ENCODE measurements around the gene KNDC1. TPM values are rescaled to one million over a fixed set of nuclear protein-coding genes. Genes with fewer than 3 reads are reported as not detected.
A peak's percentile ranks its signal among the peaks of the same experiment; 100 is the strongest.

The KNDC1 gene
- total RNA-seq, 1 experiment from 2014 or later: 15.7 TPM

GRCh38 chr10:133236401-133237240 is 76.6 kb downstream of the KNDC1 start:
- peak overlapping the region; percentile 61 for H3K18ac ChIP-seq (ENCODE audit: insufficient read length, low read depth, low read length)
- H3K4me3 Mint-ChIP-seq: peak overlapping the region in 1 of 2 experiments; percentile 48; a peak in 2 of 5 replicates
- no CpG with 5 or more reads among the region's 103 CpGs for WGBS (ENCODE audit: extremely low coverage, insufficient read length, low lambda C conversion rate)
- H3K23me2 ChIP-seq (ENCODE audit: insufficient read length, low read depth, low read length, poor library complexity, severe bottlenecking): peaks cover 14% of the 10 kb centered on the region
- H2BK12ac ChIP-seq (ENCODE audit: insufficient read length, low read depth, low read length): no peak overlapping the region
- H4K91ac ChIP-seq (ENCODE audit: insufficient read length, low read depth, low read length): no peak overlapping the region
- H3T11ph ChIP-seq (ENCODE audit: low read length): no peak overlapping the region
- no peak for TF ChIP-seq CTCF (conservative IDR thresholded peaks at IDR 0.05)
- peaks cover 0 to 17% (median 0%) of the 10 kb centered on the region in 3 experiments; a peak in 3 of 7 replicates for H3K36me3 Mint-ChIP-seq (ENCODE audit: insufficient read depth in 1 of 3, low read depth in 3 of 3)
- H2BK20ac ChIP-seq (ENCODE audit: low read depth, low read length, poor library complexity, severe bottlenecking): no peak overlapping the region
- no peak overlapping the region for H3K9ac ChIP-seq (ENCODE audit: extremely low read depth, insufficient read length, low read length)
- no peak overlapping the region for H3K56ac ChIP-seq (ENCODE audit: insufficient read length, low read depth, low read length)
- no peak overlapping the region for H3K27ac Mint-ChIP-seq
- no peaks in the 10 kb centered on the region for H3K79me1 ChIP-seq (ENCODE audit: insufficient read depth, low read depth, low read length, poor library complexity, severe bottlenecking)
- H3K9me3 ChIP-seq (ENCODE audit: control insufficient read depth, low read depth, low read length): no peaks in the 10 kb centered on the region
- H3K23ac ChIP-seq (ENCODE audit: insufficient read length, low read depth, low read length): no peak overlapping the region
- H2BK120ac ChIP-seq (ENCODE audit: low read depth, low read length, poor library complexity, severe bottlenecking): no peak overlapping the region
- no peaks in the 10 kb centered on the region; the same call in 1 of the 2 replicates for H3K4me1 ChIP-seq (ENCODE audit: insufficient read depth, low read length)
- peak overlapping the region; percentile 27 for H3K4me2 ChIP-seq (ENCODE audit: insufficient read depth, insufficient read length, low read length)
- H3K27me3 Mint-ChIP-seq (ENCODE audit: low read depth): peaks cover 68% of the 10 kb centered on the region
- H3K27ac ChIP-seq (ENCODE audit: insufficient read length, low read depth, low read length): no peak overlapping the region
- peaks cover 17 to 27% of the 10 kb centered on the region in 2 experiments for H3K4me1 Mint-ChIP-seq
- H2AFZ ChIP-seq (ENCODE audit: low read length): no peak overlapping the region
- no peak overlapping the region for H4K8ac ChIP-seq (replicated peaks; ENCODE audit: insufficient read length, low read depth, low read length)
- no peak overlapping the region for H2BK15ac ChIP-seq (ENCODE audit: low read depth, low read length)
- no peak overlapping the region for H2AK5ac ChIP-seq (ENCODE audit: insufficient read length, low read length)
- H4K20me1 ChIP-seq (ENCODE audit: control insufficient read depth, insufficient read depth, insufficient read length): no peaks in the 10 kb centered on the region
- peaks cover 0 to under 1% of the 10 kb centered on the region in 2 experiments; a peak in 1 of 5 replicates for H3K9me3 Mint-ChIP-seq
- no peak for DNase-seq
- H3K4ac ChIP-seq (ENCODE audit: low read depth, low read length): no peak overlapping the region
- peaks cover 14% of the 10 kb centered on the region; the same call in 1 of the 2 replicates for H3K27me3 ChIP-seq (ENCODE audit: insufficient read depth, low read length)
- no peak overlapping the region for H2BK5ac ChIP-seq (ENCODE audit: insufficient read length, low read length)
- no peaks in the 10 kb centered on the region for H3K79me2 ChIP-seq (ENCODE audit: insufficient read depth, low read length)
- H4K5ac ChIP-seq (ENCODE audit: insufficient read length, low read depth, low read length): no peak overlapping the region
- peak overlapping the region; percentile 76; the same call in 1 of the 2 replicates for H3K14ac ChIP-seq (ENCODE audit: insufficient read depth, low read length)

Measured in H9 (cell line).